Ishikawa (cell line): ENCODE results near the gene ABCC1.

Experiments used
- CREB1 ChIP-seq: IDR thresholded peaks from 2 replicates; pipeline ENCODE4 v1.6.1; 2012; ENCODE audit warnings: low read depth
- RAD21 ChIP-seq: IDR thresholded peaks from 2 replicates; pipeline ENCODE4 v1.6.1; 2012; ENCODE audit warnings: low read depth
- TCF12 ChIP-seq: IDR thresholded peaks from 2 replicates; pipeline ENCODE4 v1.6.1; 2012; ENCODE audit warnings: low read depth

GRCh38 chr16:16073001-16073545 is 123.7 kb downstream of the ABCC1 start:
- TF ChIP-seq TCF12 (no peak), RAD21 (no peak), CREB1 (no peak)
